Measurements from ENCODE around the gene DTNBP1. TPM values are rescaled to one million over a fixed set of nuclear protein-coding genes. Genes with fewer than 3 reads are reported as not detected.
A peak's percentile ranks its signal among the peaks of the same experiment; 100 is the strongest.

DTNBP1 gene
- total RNA-seq, 2 donors from 2014 or later: 9.0 to 14.1 TPM

- no peaks in the 10 kb centered on the region for H3K4me1 ChIP-seq (replicated peaks)
These were observed 35.8 kb downstream of the DTNBP1 start for GRCh38 chr6:15626878-15627674.

DNA sequence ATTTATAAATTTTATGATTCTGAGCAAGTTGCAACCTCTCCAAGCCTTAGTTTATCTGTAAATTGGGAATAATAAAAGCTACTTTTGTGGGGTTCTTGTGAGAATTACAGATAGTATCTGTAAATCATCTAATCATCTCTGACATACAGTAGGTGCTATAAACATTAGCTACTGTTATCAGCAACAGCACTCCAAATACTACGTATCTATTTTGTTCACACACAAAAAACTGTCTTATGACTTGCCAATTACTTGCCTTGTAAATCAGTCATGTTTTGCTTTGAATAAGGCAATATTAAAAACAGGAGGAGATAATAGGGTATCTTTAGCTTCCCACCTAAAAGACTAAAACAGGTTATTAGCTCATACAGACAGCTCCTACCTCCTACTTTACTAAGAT is 36.7 kb downstream of the DTNBP1 start:
- H3K27ac ChIP-seq: no peak overlapping the region
- TF ChIP-seq POLR2A (IDR thresholded peaks at IDR 0.05) (no peak), POLR2AphosphoS5 (IDR thresholded peaks at IDR 0.05) (no peak)
- no peaks in the 10 kb centered on the region for H3K4me1 ChIP-seq (replicated peaks)
- DNase-seq (ENCODE audit: low spot score): no peak
- no peaks in the 10 kb centered on the region for H3K27me3 ChIP-seq (replicated peaks; ENCODE audit: insufficient read depth)
- intact Hi-C loops (cut with DNase I): loop anchor here (10.0 kb wide), 1 partner anchor 1491 kb away; no protein-coding TSS in a partner anchor
- H3K36me3 ChIP-seq: no peaks in the 10 kb centered on the region
- H3K4me3 ChIP-seq: no peak overlapping the region
- 42% methylated on average over 1 of the region's 1 CpG for WGBS
- no peaks in the 10 kb centered on the region for H3K9me3 ChIP-seq

More at GRCh38 chr6:15626878-15627674, 35.8 kb downstream of the DTNBP1 start:
- intact Hi-C loops (cut with DNase I): loop anchor here (10.0 kb wide), 1 partner anchor 1492 kb away; no protein-coding TSS in a partner anchor
- no peaks in the 10 kb centered on the region for H3K9me3 ChIP-seq
- 85% methylated on average over 8 of the region's 8 CpGs for WGBS
- H3K27ac ChIP-seq: no peak overlapping the region
- no peak overlapping the region for H3K4me3 ChIP-seq
- TF ChIP-seq POLR2A (IDR thresholded peaks at IDR 0.05): no peak
- no peak for TF ChIP-seq POLR2AphosphoS5 (IDR thresholded peaks at IDR 0.05)
- no peak for TF ChIP-seq CTCF (IDR thresholded peaks at IDR 0.05)
- DNase-seq (ENCODE audit: low spot score): no peak
- no peaks in the 10 kb centered on the region for H3K36me3 ChIP-seq
- no peaks in the 10 kb centered on the region for H3K27me3 ChIP-seq (replicated peaks; ENCODE audit: insufficient read depth)

DNA sequence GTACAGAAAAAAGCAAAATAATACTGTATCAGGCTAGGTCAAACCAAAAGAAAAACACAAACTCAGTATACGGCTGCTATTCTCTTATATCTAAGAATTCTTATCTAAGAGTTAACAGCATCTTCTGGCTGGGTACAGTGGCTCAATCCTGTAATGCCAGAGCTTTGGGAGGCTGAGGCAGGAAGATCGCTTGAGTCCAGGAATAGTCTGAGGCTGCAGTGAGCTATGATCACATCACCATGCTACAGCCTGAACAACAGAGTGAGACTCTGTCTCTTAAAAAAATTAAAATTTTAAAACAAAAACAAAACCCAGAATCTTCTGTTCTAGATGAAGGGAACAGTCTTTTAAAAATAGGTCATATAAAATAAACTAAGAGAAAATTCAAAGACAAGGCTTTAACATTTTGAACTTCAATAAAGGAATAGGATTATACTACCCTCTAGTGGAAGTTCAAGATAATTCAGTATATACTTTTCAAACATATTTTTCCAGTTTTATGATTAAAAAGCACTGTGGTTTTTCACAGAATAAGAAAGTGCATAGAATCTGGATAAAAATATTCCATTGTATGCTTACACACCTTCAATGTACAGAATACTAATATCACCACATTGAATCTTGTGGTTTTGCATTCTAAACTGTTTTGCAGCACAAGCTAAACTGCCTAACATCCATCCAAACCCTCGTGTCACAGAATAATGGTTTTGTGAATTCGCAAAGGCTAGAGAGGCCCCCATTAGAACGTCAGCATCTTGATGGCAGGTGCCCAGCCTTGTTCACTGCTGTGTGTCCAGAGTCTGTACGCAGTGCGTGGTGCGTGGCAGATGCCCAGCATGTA is 39.3 kb downstream of the DTNBP1 start:
- intact Hi-C loops (cut with DNase I): loop anchor here (2.0 to 10.0 kb wide), 4 partner anchors 121 to 1489 kb away; partner anchors contain the start of gene JARID2
- Histone ChIP-seq H3K27ac (no peak overlapping the region), H3K36me3 (no peaks in the 10 kb centered on the region), H3K4me3 (no peak overlapping the region), H3K4me1 (replicated peaks) (no peaks in the 10 kb centered on the region), H3K27me3 (replicated peaks; ENCODE audit: insufficient read depth) (no peaks in the 10 kb centered on the region), H3K9me3 (no peaks in the 10 kb centered on the region)
- peak; percentile 25 to 71 (median 63) for TF ChIP-seq CTCF (IDR thresholded peaks at IDR 0.05)
- TF ChIP-seq POLR2A (IDR thresholded peaks at IDR 0.05): no peak
- no peak for TF ChIP-seq POLR2AphosphoS5 (IDR thresholded peaks at IDR 0.05)
- WGBS: 69% methylated on average over 8 of the region's 8 CpGs
- DNase-seq (ENCODE audit: low spot score): no peak

DNA sequence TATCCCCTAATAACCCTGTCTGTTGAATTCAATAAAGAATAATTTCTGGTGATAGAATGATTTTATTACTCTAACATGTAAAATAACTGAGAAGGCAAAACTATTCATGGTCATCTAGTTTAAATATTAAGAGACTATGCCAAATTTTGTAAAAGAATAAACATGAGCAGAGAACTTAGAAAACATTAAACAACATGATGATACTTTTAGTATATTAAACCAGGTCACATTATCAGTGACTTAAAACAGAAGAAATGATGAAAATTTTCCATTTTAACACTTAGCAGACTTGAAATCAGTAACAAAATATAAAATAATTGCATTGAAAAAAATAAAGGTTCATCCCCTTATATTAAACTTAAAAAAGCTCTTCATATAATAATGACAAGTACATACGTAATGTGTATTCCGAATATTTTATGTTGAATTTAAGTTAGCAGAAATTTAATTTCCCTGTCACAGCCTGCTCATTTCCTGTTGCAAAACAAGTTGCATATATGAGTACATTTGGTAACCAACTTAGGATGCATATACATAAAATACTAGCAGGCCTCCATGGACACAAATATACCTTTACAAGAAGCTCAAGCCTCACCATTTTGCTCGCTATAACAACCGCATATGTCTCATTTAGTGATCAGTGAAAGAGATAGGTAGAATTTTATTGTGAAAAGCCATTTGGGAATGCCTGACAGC is 40.6 kb downstream of the DTNBP1 start:
- no peaks in the 10 kb centered on the region for H3K36me3 ChIP-seq
- intact Hi-C loops (cut with DNase I): loop anchor here (5.0 to 10.0 kb wide), 3 partner anchors 120 to 1487 kb away; partner anchors contain the start of gene JARID2
- H3K4me1 ChIP-seq (replicated peaks): no peaks in the 10 kb centered on the region
- 93% methylated on average over 4 of the region's 4 CpGs for WGBS
- no peaks in the 10 kb centered on the region for H3K27me3 ChIP-seq (replicated peaks; ENCODE audit: insufficient read depth)
- H3K27ac ChIP-seq: peak overlapping the region; percentile 31 to 33
- H3K9me3 ChIP-seq: no peaks in the 10 kb centered on the region
- no peak for TF ChIP-seq CTCF (IDR thresholded peaks at IDR 0.05)
- no peak for TF ChIP-seq POLR2AphosphoS5 (IDR thresholded peaks at IDR 0.05)
- TF ChIP-seq POLR2A (IDR thresholded peaks at IDR 0.05): no peak
- no peak for DNase-seq (ENCODE audit: low spot score)
- H3K4me3 ChIP-seq: no peak overlapping the region

Measured in prostate gland (tissue), 2 donors.